Cardiac fibroblast (primary cell): ENCODE measurements around the gene NKAIN2.
"Not testable (repeated sequence)": the region's sequence is repeated elsewhere in the genome, so short reads cannot be mapped to it uniquely, and the experiment has no call there.

Source experiments
- DNase-seq, 2 donors: peaks; one replicate each; pipeline versions ENCODE4 v3.0.0 to v3.0.0-alpha.2; 2010; ENCODE audit warnings: low read depth in 2 of 2
- H3K4me3 ChIP-seq, 2 donors: replicated peaks in 1 of 2; 1 replicate in 1 of 2; 2 replicates in 1 of 2; pipeline ENCODE4 v1.5.1; 2011; ENCODE audit warnings: low read depth in 2 of 2, low read length in 2 of 2, mild to moderate bottlenecking in 2 of 2, moderate library complexity in 1 of 2
- CTCF ChIP-seq: IDR thresholded peaks from one replicate; pipeline ENCODE4 v1.5.1; 2011; ENCODE audit warnings: low read depth, mild to moderate bottlenecking, low read length, inconsistent platforms

NKAIN2 gene

GRCh38 chr6:124536157-124536841, 732.6 kb downstream of the NKAIN2 start:
- DNase-seq = no peak
- H3K4me3 ChIP-seq = no peak overlapping the region
- TF ChIP-seq CTCF = no peak

- TF ChIP-seq CTCF = no peak
- H3K4me3 ChIP-seq = no peak overlapping the region
- peak in 1 of 2 donors; percentile 5 for DNase-seq
These were observed 733.2 kb downstream of the NKAIN2 start for GRCh38 chr6:124536842-124537191.

- H3K4me3 ChIP-seq = no peak overlapping the region
- TF ChIP-seq CTCF = no peak
- DNase-seq = no peak
These were observed 735.4 kb downstream of the NKAIN2 start for GRCh38 chr6:124539096-124539495.

- no peak for DNase-seq
- no peak overlapping the region for H3K4me3 ChIP-seq
- TF ChIP-seq CTCF = no peak
These were observed 737.9 kb downstream of the NKAIN2 start for GRCh38 chr6:124541573-124541972.

GRCh38 chr6:124546601-124547000, 742.9 kb downstream of the NKAIN2 start:
- no peak overlapping the region for H3K4me3 ChIP-seq
- no peak for TF ChIP-seq CTCF
- DNase-seq = no peak

GRCh38 chr6:124551711-124552233, 748.1 kb downstream of the NKAIN2 start:
- no peak for DNase-seq
- H3K4me3 ChIP-seq = no peak overlapping the region
- TF ChIP-seq CTCF = no peak

GRCh38 chr6:124557873-124558272, 754.2 kb downstream of the NKAIN2 start:
- no peak overlapping the region for H3K4me3 ChIP-seq
- no peak for TF ChIP-seq CTCF
- no peak for DNase-seq

GRCh38 chr6:124560078-124560477, 756.4 kb downstream of the NKAIN2 start:
- not testable (repeated sequence) for DNase-seq, H3K4me3 ChIP-seq
